ENCODE results near the gene PCBD2.
"Not testable (repeated sequence)": the region's sequence is repeated elsewhere in the genome, so short reads cannot be mapped to it uniquely, and the experiment has no call there.

PCBD2 gene

DNA sequence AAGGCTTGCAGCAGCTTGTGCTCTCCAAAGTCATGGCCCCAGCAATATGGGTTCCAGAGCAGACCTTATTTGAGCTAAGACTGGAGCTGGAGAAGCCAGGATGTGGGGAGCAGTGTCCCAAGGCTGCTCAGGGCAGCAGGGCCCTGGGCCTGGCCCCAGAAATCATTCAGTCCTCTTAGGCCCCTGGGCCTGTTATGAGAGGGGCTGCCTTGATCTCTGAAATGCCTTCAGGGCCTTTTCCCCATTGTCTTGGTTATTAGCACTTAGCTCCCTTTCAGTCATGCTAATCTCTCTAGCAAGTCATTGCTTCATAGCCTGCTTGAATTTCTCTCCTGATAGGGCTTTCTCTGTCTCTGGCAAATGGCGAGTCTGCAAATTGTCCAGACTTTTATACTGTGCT is 71.9 kb downstream of the PCBD2 start:
- no peak for DNase-seq (ENCODE audit: low read depth, low spot score)
- no peak overlapping the region for H3K9ac ChIP-seq (ENCODE audit: insufficient read length)
- H3K27ac ChIP-seq: no peak overlapping the region
- no peak overlapping the region for H3K4me3 ChIP-seq
- TF ChIP-seq POLR2AphosphoS5 (IDR thresholded peaks at IDR 0.05; ENCODE audit: borderline replicate concordance, low read depth, low read length): no peak
- TF ChIP-seq FOXP2 (optimal IDR thresholded peaks at IDR 0.05; ENCODE audit: control extremely low read depth, extremely low read length, insufficient read depth): no peak
- no peak for TF ChIP-seq EZH2 (IDR thresholded peaks at IDR 0.05)
- H3K9me3 ChIP-seq (ENCODE audit: low read depth, low read length): peaks cover 8% of the 10 kb centered on the region; the same call in 1 of the 2 replicates
- H3K36me3 ChIP-seq (ENCODE audit: insufficient read depth, low read length): no peaks in the 10 kb centered on the region

DNA sequence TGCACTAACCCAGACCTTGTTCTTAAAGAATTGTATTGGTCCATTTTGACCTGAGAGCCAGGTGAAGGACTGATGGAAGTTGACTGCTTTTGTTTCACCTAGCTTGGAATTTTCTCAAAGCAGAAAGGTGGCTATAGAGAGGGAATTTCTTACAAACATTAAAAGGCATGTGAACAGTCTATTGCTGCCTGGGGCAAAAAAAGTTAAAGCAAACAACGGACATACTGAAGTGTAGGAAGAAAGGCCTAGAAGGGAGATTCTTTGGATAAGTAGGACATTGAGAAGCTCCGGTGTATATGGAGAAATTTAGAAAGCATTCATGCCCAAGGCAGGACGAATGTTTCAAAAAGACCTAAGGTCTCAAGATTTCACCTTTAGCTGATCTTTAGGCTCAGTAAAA is 74.5 kb downstream of the PCBD2 start:
- TF ChIP-seq EZH2 (IDR thresholded peaks at IDR 0.05) (no peak), POLR2AphosphoS5 (IDR thresholded peaks at IDR 0.05; ENCODE audit: borderline replicate concordance, low read depth, low read length) (no peak), FOXP2 (optimal IDR thresholded peaks at IDR 0.05; ENCODE audit: control extremely low read depth, extremely low read length, insufficient read depth) (no peak)
- H3K36me3 ChIP-seq (ENCODE audit: insufficient read depth, low read length): no peaks in the 10 kb centered on the region
- H3K4me3 ChIP-seq: no peak overlapping the region
- H3K27ac ChIP-seq: no peak overlapping the region
- DNase-seq (ENCODE audit: low read depth, low spot score): no peak
- peaks cover 18% of the 10 kb centered on the region; the same call in 1 of the 2 replicates for H3K9me3 ChIP-seq (ENCODE audit: low read depth, low read length)
- H3K9ac ChIP-seq (ENCODE audit: insufficient read length): no peak overlapping the region

DNA sequence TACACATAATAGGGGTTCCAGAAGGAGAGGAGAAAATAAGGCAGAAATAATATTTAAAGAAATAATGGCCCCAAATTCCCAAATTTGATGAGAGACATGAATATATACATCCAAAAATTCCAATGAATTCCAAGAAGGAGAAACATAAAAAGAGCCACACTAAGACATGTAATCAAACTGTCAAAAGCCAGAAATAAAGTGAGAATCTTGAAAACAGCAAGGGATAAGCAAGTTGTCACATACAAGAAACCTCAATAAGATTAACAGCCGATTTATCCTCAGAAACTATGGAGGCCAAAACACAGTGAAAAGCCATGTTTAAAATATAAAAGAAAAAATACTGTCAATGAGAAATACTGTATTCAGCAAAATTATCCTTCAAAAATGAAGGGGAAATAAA is 77.3 kb downstream of the PCBD2 start:
- DNase-seq (ENCODE audit: low read depth, low spot score): no peak
- no peak for TF ChIP-seq EZH2 (IDR thresholded peaks at IDR 0.05)
- no peak for TF ChIP-seq FOXP2 (optimal IDR thresholded peaks at IDR 0.05; ENCODE audit: control extremely low read depth, extremely low read length, insufficient read depth)
- no peak for TF ChIP-seq POLR2AphosphoS5 (IDR thresholded peaks at IDR 0.05; ENCODE audit: borderline replicate concordance, low read depth, low read length)
- H3K27ac ChIP-seq: no peak overlapping the region

DNA sequence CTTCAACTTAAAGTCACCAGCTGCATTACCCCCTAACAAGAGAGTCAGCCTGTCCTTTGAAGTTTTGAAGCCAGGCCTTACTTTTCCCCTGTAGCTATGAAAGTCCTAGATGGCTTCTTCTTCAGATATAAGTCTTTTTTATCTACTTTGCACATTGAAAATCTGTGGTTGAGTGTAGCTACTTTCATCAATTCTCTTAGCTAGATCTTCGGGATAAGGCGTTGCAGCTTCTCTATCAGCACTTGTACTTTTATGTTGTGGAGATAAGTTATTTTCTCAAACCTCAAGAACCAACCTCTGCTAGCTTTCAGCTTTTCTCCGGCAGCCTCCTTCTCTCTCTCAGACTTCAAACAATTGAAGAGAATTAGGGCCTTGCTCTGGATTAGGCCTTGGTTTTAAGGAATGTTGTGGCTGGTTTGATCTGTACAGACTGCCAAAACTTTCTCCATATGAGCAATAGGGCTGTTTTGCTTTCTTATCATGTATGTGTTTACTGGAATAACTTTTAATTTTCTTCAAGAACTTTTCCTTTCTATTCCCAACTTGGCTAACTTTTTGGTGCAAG is 84.4 kb downstream of the PCBD2 start:
- no peak for DNase-seq (ENCODE audit: low read depth, low spot score)
- Histone ChIP-seq H3K9ac (ENCODE audit: insufficient read length) (no peak overlapping the region), H3K4me3 (no peak overlapping the region), H3K36me3 (ENCODE audit: insufficient read depth, low read length) (no peaks in the 10 kb centered on the region), H3K27ac (no peak overlapping the region), H3K9me3 (ENCODE audit: low read depth, low read length) (no peaks in the 10 kb centered on the region)
- no peak for TF ChIP-seq EZH2 (IDR thresholded peaks at IDR 0.05)
- TF ChIP-seq POLR2AphosphoS5 (IDR thresholded peaks at IDR 0.05; ENCODE audit: borderline replicate concordance, low read depth, low read length): no peak
- TF ChIP-seq FOXP2 (optimal IDR thresholded peaks at IDR 0.05; ENCODE audit: control extremely low read depth, extremely low read length, insufficient read depth): no peak

More for the DNA sequence above, 77.3 kb downstream of the PCBD2 start:
- Histone ChIP-seq H3K36me3 (ENCODE audit: insufficient read depth, low read length) (no peaks in the 10 kb centered on the region), H3K9ac (ENCODE audit: insufficient read length) (no peak overlapping the region), H3K4me3 (no peak overlapping the region), H3K9me3 (ENCODE audit: low read depth, low read length) (peaks cover 18% of the 10 kb centered on the region; the same call in 1 of the 2 replicates)

DNA sequence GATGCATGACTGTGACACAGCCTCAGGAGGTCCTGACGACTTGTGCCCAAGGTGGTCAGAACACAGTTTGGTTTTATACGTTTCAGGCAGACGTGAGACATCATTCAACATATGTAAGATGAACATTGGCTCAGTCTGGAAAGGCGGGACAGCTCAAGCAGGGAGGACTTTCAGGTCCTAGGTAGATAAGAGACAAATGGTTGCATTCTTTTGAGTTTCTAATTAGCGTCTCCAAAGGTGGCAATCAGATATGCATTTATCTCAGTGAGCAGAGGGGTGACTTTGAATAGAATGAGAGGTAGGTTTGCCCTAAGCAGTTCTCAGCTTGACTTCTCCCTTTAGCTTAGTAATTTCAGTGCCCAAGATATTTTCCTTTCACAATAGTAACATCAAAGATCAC is 85.3 kb downstream of the PCBD2 start:
- not testable (repeated sequence) for DNase-seq (ENCODE audit: low read depth, low spot score); H3K4me3 ChIP-seq; H3K27ac ChIP-seq; H3K36me3 ChIP-seq (ENCODE audit: insufficient read depth, low read length); H3K9ac ChIP-seq (ENCODE audit: insufficient read length); H3K9me3 ChIP-seq (ENCODE audit: low read depth, low read length)

DNA sequence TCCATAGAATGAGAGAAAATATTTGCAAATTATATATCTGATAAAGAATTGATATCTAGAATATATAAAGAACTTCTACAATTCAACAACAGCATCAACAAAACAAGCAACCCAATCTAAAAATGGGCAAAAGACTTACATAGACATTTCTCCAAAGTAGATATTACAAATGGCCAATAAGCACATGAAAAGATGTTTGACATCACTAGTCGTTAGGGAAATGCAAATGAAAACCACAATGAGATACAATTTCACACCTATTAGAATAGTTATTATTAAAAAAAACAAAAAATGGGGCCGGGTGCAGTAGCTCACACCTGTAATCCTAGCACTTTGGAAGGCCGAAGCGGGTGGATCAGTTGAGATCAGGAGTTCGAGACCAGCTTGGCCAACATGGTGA is 87.2 kb downstream of the PCBD2 start:
- TF ChIP-seq FOXP2 (optimal IDR thresholded peaks at IDR 0.05; ENCODE audit: control extremely low read depth, extremely low read length, insufficient read depth): no peak
- no peak for TF ChIP-seq EZH2 (IDR thresholded peaks at IDR 0.05)
- TF ChIP-seq POLR2AphosphoS5 (IDR thresholded peaks at IDR 0.05; ENCODE audit: borderline replicate concordance, low read depth, low read length): no peak
- no peak overlapping the region for H3K4me3 ChIP-seq
- no peak overlapping the region for H3K9ac ChIP-seq (ENCODE audit: insufficient read length)
- H3K27ac ChIP-seq: no peak overlapping the region
- no peaks in the 10 kb centered on the region for H3K9me3 ChIP-seq (ENCODE audit: low read depth, low read length)
- no peaks in the 10 kb centered on the region for H3K36me3 ChIP-seq (ENCODE audit: insufficient read depth, low read length)
- no peak for DNase-seq (ENCODE audit: low read depth, low spot score)

DNA sequence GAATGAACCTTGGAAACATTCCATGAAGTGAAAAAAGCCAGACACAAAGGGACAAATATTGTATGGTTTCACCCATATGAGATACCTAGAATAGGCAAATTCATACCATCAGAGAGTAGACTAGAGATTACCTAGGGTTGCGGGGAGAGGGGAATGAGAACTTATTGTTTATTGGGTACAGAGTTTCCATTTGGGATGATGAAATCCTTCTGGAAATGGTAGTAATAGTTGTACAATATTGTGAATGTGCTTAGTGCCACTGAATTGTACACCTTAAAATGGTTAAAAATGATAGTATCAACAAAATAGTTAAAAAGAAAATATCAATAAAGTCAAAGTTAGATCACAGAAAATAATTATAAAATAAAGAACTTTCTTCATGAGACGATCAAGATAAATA is 88.2 kb downstream of the PCBD2 start:
- H3K27ac ChIP-seq: no peak overlapping the region; the same call in 1 of the 2 replicates
- H3K36me3 ChIP-seq (ENCODE audit: insufficient read depth, low read length): no peaks in the 10 kb centered on the region
- TF ChIP-seq EZH2 (IDR thresholded peaks at IDR 0.05): no peak
- no peak for TF ChIP-seq POLR2AphosphoS5 (IDR thresholded peaks at IDR 0.05; ENCODE audit: borderline replicate concordance, low read depth, low read length)
- TF ChIP-seq FOXP2 (optimal IDR thresholded peaks at IDR 0.05; ENCODE audit: control extremely low read depth, extremely low read length, insufficient read depth): no peak
- no peak overlapping the region for H3K4me3 ChIP-seq
- peak overlapping the region; percentile 13 for H3K9ac ChIP-seq (ENCODE audit: insufficient read length)
- no peaks in the 10 kb centered on the region for H3K9me3 ChIP-seq (ENCODE audit: low read depth, low read length)
- DNase-seq (ENCODE audit: low read depth, low spot score): no peak

DNA sequence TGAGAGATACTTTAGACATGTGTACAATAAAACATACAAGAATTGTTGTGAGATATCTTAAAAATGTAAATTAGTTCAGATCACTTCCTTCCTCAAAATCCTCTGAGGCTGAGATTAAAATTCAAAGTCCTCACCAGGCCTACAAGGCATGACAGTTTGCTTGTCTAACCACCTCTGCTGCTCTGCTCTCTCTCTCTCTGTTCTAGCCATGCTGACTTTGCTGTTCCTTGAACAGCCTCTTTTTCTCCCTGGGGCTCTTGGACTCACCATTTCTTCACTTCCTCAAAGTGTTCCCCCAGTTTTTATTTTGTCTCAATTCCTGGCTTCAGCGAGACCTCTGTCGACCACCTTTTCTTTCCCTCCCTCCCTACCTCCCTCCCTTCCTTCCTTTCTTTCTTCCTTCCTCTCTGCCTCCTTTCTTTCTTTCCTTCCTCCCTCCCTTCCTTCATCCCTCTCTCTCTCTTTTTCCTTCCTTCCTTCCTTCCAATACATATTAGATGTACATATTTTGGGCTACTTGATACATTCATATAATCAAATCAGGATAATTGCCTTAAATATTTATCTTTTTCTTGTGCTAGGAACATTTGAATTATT is 89.7 kb downstream of the PCBD2 start:
- H3K4me3 ChIP-seq: no peak overlapping the region; the same call in 1 of the 2 replicates
- no peaks in the 10 kb centered on the region for H3K9me3 ChIP-seq (ENCODE audit: low read depth, low read length)
- TF ChIP-seq POLR2AphosphoS5 (IDR thresholded peaks at IDR 0.05; ENCODE audit: borderline replicate concordance, low read depth, low read length): no peak
- TF ChIP-seq EZH2 (IDR thresholded peaks at IDR 0.05): no peak
- no peak for TF ChIP-seq FOXP2 (optimal IDR thresholded peaks at IDR 0.05; ENCODE audit: control extremely low read depth, extremely low read length, insufficient read depth)
- peak; percentile 24 for DNase-seq (ENCODE audit: low read depth, low spot score)
- peak overlapping the region; percentile 69 for H3K27ac ChIP-seq
- H3K9ac ChIP-seq (ENCODE audit: insufficient read length): peak overlapping the region; percentile 7
- H3K36me3 ChIP-seq (ENCODE audit: insufficient read depth, low read length): no peaks in the 10 kb centered on the region

Data from SK-N-MC (cell line).